ENCODE measurements around the gene ATP8B1.

Gene ATP8B1

GRCh38 chr18:57709335-57709734 is 93.8 kb downstream of the ATP8B1 start:
- DNase-seq (ENCODE audit: low read depth): no peak
- TF ChIP-seq CTCF (conservative IDR thresholded peaks at IDR 0.05; ENCODE audit: low read length): no peak
- no peak overlapping the region for H3K4me3 ChIP-seq (ENCODE audit: low read length)

- H3K4me3 ChIP-seq (ENCODE audit: low read length): no peak overlapping the region
- no peak for TF ChIP-seq CTCF (conservative IDR thresholded peaks at IDR 0.05; ENCODE audit: low read length)
- no peak for DNase-seq (ENCODE audit: low read depth)
Observed at GRCh38 chr18:57708288-57708687, 94.8 kb downstream of the ATP8B1 start.

GRCh38 chr18:57705832-57706595 is 97.1 kb downstream of the ATP8B1 start:
- no peak for DNase-seq (ENCODE audit: low read depth)
- H3K4me3 ChIP-seq (ENCODE audit: low read length): no peak overlapping the region
- TF ChIP-seq CTCF (conservative IDR thresholded peaks at IDR 0.05; ENCODE audit: low read length): no peak

GRCh38 chr18:57705011-57705410 is 98.1 kb downstream of the ATP8B1 start:
- TF ChIP-seq CTCF (conservative IDR thresholded peaks at IDR 0.05; ENCODE audit: low read length): no peak
- no peak for DNase-seq (ENCODE audit: low read depth)

GRCh38 chr18:57698571-57699276 is 104.4 kb downstream of the ATP8B1 start:
- no peak overlapping the region for H3K4me3 ChIP-seq (ENCODE audit: low read length)
- DNase-seq (ENCODE audit: low read depth): peak; percentile 71
- TF ChIP-seq CTCF (conservative IDR thresholded peaks at IDR 0.05; ENCODE audit: low read length): no peak

More at GRCh38 chr18:57705011-57705410, 98.1 kb downstream of the ATP8B1 start:
- H3K4me3 ChIP-seq (ENCODE audit: low read length): no peak overlapping the region

GRCh38 chr18:57697426-57697825 is 105.7 kb downstream of the ATP8B1 start:
- H3K4me3 ChIP-seq (ENCODE audit: low read length): no peak overlapping the region
- no peak for DNase-seq (ENCODE audit: low read depth)

More at GRCh38 chr18:57697426-57697825, 105.7 kb downstream of the ATP8B1 start:
- no peak for TF ChIP-seq CTCF (conservative IDR thresholded peaks at IDR 0.05; ENCODE audit: low read length)

All from AG10803 (cell line).